ENCODE data around the gene PLEKHN1.

PLEKHN1 gene

DNA sequence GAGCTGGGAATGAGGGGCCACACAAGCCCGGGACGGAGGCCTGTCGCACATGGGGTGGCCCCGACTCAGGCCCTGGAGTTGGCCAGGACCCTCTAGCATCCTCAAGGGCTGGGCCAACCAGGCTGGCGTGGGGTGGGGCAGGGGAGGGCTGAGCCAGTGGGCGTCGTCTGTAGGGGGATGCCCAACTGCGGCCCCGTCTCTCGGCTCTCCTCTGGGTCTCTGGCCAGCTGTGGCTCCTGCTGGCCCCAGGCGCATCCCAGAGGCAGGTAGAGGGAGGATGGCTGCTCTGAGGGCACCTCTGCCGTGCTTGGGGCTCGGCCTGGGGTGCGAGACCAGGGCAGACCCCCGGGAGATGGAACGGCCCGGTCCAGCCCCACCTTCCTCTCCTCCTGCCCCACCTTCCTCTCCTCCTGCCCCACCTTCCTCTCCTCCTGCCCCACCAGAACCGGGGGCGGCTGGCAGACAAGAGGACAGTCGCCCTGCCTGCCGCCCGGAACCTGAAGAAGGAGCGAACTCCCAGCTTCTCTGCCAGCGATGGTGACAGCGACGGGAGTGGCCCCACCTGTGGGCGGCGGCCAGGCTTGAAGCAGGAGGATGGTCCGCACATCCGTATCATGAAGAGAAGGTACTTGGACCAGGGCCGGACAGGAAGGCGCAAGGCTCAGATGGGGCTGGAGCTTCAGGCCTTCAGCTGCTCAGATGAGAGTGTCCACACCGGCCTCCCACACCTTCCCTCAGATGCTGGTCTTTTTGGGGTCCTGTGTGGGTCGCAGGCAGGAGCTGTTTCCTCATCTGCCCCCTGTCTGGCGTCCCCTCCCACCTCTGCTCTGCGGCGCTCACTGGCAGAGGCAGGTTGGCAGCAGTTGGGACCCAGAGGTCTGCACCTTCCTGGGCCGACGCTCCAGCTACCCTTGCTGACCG lies 36.3 kb upstream of the PLEKHN1 start:
- no peak for DNase-seq (ENCODE audit: low read depth)

DNA sequence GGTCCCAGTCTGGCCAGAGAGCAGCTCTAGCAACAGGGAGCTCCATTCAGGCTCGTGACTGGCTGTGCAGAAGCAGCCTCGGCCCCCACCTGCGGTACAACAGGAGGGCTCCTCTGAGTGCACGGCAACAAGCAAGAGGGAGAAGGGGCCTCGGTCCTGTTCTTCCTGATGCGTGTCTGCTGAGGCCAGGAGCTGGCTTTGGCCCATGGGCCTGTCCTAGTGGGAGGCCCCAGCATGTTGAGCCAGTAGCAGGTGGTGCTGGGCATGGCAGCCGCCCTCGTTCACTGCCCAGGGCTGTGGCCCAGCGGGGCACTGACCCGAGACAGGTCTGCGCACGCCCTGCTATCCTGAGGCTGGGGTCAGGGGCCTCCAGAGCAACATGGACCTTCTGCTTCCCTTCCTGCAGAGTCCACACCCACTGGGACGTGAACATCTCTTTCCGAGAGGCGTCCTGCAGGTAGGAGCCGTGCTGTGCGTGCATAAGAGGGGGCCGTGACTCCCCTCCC lies 35.6 kb upstream of the PLEKHN1 start:
- no peak for DNase-seq (ENCODE audit: low read depth)

DNA sequence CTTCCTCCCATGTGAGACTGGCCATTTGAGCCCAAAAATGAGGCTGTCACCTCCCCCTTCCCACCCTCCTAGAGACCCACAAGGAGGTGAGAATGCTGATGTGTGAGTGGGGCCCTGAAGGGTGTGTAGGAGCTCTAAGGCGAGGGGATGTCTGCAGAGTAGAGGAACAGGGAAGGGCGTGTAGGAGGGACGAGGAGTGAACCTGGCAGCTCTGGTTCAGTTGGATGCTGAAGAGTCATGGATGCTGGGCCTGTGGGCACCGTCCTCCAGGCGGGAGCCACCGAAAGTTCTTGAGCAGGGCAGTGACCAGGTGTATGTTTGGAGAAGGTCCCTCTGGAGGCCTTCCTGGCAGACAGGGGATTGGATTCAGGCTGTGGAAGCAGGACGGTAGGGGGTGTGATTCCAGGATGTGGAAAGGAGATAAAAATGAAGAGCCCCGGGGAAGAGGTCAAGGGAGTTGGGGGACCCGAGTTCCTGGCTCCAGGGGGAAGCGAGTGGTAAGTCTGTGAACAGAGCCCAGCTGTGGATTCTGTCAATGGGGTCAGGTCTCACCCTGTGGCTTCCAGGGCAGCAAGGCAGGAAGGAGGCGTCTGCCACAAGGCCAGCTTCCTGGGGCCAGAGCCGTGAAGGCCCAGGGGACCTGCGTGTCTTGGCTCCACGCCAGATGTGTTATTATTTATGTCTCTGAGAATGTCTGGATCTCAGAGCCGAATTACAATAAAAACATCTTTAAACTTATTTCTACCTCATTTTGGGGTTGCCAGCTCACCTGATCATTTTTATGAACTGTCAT lies 34.7 kb upstream of the PLEKHN1 start:
- DNase-seq (ENCODE audit: low read depth): no peak

DNA sequence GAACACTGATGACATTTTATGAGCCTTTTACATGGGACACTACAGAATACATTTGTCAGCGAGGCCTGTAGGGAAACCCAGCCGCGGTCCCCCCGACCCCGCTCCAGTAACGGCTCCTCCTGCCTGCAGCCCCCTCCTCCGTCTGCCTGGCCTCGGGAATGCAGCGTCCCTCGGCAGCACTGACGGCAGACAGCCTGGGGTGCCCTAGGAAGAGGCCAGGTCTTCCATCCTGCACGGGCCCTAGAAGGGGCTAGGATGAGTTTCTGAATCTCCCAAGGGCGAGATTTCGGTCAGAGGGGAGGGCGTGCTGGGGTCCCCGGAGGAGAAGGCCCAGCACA lies 34.1 kb upstream of the PLEKHN1 start:
- no peak for DNase-seq (ENCODE audit: low read depth)

DNA sequence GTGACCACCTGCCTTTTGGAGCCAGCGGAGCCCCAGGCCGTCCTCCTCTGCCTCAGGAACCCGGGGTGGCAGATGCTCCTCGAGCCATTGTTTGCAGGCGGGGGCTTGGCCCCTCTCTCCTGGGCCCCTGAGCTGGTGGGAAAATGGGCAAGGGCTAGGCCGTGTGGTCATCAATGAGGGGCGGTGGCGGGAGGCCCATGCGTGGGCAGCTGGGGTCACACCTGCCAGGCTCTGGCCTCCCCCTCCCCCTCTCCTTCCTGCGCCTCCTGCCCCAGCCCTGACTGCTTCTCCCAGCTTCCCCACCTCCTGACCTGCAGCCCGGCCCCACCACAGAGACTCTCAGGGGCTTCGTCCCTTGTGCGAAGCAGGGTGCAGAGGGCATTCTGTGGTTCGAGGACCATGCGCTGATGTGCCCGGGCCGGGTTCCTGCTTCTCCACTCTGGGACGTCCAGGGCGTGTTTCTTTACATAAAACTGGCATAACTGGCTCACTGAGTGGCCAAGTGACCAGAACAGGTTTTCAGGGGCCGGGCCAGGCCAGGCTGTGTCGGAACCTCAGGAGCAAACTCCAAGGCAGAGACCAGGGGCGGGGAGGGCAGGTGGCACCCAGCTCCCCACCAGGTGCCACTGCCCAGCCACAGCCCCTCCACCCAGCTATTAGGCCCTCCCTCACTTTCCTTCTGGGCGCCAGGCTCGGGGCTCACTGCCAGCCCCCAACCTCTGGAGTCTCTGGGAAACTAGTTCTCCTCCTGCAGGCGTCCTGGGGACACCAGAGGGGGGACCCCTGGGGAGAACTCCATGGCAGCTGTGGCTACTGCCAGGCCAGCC lies 33.3 kb upstream of the PLEKHN1 start:
- no peak for DNase-seq (ENCODE audit: low read depth)

DNA sequence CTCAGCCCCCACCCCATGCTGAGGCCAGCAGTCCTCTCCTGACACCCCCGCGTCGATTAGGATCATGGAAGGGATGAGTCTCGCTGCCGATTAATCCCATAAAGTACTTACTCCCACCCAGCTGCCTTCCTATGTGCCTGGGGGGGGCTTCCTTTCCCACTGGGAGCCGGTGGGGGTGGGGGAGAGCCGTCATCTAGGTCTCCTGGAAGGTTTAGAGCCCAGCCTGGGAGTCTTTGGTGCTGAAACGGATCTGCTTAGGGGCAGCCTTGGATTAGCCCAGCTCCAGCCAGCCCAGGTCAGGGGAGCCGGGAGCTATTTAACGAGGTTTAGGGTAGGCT lies 32.7 kb upstream of the PLEKHN1 start:
- DNase-seq (ENCODE audit: low read depth): no peak

DNA sequence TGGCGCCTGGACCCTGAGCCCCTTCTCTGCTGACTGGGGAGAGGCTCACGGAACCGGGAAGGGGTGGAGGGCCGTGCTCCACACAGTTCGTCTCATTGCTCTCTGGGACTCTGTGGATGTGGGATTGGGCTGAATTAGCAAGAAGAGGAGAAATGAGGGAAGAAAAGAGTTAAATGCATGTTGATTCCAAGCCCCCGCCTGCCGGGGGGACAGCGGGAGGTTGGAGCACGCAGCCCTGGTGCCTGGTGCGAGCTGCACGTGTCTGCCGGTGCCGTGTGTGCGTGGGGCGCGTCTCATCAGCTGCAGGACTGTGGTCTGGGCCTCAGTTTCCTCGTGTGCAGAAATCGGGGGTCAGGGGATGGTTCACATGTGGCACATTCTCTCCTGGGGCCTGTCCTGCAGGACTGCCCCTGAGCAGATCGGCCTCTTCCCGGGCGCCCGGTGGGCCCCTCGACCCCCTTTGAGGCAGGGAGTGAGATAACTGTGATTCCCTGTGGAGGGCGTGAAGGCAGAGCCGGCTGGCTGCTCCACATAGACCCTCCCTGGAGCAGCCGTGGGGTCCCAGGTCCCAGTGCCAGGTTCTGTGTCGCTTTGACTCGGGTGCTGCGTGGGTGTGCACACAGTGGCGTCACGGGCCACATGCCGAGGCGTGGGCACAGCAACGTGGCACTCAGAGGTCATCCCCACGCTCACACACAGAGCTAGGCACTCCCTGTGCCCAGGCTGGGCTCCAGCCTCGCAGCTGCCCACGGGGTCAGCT lies 31.1 kb upstream of the PLEKHN1 start:
- DNase-seq (ENCODE audit: low read depth): no peak

DNA sequence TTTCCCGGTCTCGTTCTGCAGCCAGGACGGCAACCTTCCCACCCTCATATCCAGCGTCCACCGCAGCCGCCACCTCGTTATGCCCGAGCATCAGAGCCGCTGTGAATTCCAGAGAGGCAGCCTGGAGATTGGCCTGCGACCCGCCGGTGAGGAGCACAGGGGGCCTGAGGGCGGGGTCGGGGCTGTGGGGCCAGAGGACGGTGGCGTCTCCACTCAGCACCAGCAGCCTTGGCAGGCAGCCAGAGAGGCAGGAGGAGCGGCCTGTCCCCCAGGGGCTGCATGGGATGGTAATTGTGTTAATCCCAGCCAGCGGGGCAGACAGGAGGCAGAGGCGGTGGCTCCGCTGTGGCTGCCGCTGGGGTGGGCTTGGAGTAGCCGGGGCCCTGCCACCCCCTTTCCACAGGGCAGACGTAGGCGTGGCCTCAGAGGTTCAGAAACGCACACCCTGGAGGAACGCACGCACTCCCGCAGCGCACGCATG lies 30.5 kb upstream of the PLEKHN1 start:
- no peak for DNase-seq (ENCODE audit: low read depth)

DNA sequence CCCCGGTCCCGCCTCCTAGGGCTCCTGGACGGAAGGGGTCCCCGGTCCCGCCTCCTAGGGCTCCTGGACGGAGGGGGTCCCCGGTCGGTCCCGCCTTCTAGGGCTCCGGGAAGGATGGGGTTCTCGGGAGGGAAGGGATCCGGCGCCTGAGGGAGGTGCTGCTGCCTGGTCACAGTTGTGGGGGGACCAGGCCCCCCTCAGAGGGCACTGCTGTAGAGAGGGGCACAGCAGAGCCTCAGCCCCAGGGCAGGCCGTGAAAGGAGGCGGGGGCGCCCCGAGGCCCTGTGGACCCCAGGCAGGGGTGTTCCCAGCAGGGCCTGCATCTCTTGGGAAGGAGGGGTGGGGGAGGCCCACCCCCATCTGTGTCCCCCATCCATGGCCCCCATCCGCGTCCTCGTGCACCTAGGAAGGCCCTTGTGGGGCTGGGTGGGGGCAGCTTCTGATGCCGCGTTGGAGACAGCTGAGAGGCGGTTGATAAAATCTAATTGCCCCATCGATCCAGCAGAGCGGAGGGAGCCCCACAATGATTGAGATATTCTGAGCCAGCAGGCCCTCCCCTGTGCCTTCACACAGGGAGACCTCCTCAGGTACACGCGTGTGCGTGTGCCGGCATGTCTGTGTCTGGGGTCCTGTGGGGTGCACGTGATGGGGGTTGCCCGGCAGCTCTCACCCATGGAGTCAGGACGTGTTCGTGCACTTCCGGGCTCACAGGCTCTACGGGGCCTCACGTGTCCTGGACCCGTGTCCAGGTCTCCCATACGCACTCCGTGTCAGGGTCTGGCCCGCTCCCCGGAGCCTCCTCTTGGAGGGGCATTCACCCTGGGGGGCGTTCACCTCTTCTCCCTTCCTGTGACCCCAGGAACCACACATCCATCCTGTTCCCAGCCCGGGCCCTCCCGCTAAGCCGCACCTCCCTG lies 29.7 kb upstream of the PLEKHN1 start:
- DNase-seq (ENCODE audit: low read depth): no peak

DNA sequence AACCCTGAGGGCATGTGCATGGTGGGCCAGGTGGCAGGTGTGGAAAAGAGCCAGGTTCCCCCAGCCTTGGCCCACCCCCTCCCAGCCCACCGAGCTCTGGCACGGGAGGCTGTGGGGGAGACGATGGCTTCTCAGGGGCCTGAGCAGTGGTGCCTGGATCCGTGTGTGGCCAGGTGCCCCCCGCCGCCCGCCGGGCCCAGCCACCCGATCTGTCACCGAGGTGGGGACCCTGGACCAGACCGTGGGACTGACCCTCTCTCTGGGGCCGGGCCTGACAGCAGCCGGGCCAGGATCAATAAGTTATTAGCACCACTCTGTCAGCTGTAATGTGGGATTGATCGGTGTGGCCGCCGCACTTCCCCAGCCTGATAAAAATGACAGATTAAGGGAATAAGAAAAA lies 28.8 kb upstream of the PLEKHN1 start:
- no peak for DNase-seq (ENCODE audit: low read depth)

DNA sequence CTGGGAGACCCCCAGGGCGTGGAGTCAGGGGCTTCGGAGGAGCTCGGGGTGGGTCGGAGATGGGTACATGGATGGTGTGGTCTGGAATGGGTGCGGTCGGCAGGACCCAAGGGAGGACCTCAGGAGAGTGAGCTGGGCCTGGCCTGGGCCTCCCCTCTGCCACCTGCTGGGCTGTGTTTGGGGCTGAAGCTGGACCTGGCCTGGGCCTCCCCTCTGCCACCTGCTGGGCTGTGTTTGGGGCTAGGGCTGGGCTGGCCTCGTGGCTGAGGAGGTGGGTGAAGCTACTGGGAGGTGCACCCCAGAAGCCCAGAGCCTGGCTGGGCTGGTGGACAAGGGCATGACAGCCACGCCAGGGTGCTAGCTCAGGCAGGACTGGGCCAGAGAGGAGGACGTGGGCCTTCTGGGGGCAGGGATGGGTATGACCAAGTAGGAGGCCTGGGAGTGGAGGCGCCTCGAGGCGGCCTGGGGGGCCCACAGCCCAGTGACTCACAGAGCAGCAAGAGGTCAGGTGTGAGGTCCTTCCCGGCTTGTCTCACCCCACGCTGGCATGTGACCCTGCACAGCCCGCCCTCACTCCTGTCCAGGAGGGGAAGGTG lies 28.1 kb upstream of the PLEKHN1 start:
- DNase-seq (ENCODE audit: low read depth): no peak

DNA sequence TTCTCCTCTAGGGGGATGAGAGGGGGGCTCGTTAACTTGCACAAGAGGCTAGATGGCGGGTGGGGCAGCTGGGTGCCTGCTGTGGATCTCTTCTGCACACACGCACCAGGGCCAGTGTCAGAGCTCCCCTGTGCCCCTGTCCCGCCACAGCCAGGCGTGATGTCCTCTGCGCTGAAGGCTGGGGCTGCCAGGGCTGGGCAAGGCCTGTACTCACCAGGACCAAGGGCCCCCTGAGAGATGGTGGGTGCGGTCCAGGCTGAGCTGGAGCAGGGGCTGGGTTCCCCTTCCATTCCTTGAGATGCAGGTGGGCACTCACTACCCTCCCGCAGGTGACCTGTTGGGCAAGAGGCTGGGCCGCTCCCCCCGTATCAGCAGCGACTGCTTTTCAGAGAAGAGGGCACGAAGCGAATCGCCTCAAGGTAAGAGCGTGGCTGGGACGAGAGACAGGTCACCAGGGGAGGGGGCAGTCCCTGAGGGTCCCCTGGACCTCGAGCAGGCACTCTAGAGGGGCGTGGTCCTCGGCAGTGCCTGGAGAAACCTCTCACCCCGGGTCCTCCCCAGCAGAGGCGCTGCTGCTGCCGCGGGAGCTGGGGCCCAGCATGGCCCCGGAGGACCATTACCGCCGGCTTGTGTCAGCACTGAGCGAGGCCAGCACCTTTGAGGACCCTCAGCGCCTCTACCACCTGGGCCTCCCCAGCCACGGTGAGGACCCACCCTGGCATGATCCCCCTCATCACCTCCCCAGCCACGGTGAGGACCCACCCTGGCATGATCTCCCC lies 27.4 kb upstream of the PLEKHN1 start:
- no peak for DNase-seq (ENCODE audit: low read depth)

DNA sequence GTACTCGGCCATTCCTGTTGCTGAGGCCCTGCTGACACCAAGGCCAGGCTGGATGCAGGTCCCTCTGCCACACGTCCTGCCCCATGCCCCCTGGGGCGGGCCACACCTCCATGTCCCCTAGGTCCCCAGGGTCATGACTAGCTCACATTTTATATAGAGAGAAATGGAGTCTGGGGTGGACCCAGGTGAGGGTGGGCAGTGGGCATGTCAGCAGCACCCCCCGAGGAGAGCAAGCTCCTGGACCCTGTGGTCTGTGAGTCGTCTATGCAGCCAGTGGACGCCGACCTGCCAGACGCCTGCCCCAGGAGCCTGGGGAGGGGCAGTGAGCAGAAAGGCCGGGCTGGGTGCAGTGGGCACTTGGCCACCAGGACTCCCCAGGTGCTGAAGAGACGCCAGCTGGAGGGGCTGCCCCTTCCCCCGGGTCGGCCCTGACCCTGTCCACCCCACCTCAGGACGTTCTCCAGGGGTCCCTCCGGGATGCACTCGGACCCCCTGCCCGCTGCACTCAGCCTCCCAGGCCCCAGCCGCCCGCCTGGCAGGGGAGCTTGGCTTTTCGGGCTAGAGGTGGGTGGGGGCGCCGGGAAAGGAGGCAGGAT lies 26.7 kb upstream of the PLEKHN1 start:
- DNase-seq (ENCODE audit: low read depth): no peak

DNA sequence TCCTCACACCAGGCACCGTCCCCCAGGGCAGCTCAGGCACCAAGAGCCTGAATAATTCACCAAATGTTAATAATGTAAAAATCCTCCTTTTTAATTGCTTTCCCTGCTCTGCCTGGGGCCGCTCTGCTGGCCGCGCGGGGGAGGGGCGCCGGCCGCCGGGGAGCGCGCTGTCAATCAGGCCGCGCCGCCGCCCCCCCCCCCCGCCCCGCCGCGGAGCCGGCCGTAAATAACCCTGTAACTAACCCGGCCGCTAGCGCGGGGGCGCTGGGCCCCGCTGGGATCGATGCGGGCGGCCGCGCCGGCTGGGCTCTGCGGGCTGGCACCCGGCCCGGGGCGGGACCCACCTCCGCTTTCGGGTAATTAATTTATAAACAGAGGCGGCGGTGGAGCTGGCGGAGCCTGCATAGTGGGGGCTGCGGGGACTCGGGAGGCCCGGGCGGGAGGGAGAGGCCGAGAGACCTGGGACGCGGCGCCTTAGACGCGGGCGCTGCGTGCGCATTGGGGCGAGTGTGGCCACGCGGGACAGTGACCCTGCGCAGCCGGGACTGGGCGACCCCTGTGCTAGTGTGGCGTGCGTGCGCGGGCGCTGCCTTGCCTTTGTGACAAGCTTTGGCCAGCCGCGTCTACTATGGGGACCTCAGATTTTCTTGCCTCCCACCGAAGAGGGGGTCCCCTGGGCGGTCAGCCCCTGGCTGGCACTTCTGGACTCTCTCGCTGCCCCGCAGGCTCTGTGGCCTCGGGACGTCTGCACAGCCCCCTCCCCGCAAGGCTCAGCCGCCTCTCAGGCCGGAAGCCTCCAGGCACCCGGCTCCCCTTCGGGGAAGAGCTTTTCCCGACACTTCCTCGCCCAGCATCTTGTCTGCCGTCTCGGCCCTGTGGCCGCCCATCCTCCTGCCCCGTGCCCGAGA lies 25.9 kb upstream of the PLEKHN1 start:
- no peak for DNase-seq (ENCODE audit: low read depth)

DNA sequence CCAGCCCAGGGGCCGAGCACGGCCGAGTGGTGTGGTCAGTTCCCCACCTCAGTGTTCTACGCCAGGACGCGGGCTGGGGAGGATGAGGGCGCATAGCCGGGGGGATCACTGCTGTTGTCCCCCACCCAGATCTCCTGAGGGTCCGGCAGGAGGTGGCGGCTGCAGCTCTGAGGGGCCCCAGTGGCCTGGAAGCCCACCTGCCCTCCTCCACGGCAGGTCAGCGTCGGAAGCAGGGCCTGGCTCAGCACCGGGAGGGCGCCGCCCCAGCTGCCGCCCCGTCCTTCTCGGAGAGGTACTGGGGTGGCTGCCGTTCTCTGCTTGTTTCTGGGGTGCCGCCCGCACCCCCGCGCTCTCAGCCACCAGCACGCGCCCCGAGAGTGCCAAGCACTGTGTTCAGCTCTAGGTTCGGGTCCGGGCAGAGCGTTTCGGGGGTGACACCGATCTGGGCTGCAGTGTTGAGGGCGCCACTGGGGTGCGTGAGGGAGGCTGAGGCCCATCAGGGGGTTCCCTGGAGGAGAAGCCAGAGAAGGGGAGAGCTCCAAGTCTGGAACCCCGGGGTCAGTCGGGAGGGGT lies 25.2 kb upstream of the PLEKHN1 start:
- no peak for DNase-seq (ENCODE audit: low read depth)

DNA sequence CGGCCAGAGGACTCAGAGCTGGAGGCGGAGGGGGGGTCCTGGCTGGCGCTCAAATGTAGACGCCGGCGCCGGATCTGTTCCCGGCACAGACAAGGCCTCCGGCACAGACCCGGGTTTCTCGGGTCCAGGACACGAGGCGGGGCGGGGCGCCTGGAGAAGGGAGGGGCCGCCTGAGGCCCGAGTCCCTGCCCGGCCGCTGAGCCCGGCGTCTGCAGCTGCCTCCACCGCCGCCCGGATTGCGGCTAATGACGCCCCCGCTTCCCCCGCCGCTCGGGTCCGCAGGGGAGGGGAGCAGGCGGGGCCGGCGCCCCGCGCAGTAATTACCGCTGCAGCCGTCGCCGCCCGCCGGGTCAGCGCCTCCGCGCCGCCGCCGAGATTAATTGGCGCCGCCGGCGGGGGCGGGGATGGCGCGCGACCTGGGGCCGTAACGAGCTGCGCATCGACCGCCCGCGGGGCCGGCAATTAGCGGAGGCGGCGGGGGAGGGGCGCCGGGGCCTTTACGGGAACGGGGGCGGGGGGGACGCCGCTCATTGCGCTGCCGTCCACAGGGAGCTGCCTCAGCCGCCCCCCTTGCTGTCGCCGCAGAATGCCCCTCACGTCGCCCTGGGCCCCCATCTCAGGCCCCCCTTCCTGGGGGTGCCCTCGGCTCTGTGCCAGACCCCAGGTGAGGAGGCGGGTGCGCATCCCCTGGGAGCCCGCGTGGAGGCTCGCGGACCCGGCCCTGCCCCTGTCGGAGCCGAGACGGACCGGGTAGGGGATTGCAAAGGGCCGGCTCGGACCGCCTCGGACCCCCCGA lies 24.5 kb upstream of the PLEKHN1 start:
- DNase-seq (ENCODE audit: low read depth): no peak

DNA sequence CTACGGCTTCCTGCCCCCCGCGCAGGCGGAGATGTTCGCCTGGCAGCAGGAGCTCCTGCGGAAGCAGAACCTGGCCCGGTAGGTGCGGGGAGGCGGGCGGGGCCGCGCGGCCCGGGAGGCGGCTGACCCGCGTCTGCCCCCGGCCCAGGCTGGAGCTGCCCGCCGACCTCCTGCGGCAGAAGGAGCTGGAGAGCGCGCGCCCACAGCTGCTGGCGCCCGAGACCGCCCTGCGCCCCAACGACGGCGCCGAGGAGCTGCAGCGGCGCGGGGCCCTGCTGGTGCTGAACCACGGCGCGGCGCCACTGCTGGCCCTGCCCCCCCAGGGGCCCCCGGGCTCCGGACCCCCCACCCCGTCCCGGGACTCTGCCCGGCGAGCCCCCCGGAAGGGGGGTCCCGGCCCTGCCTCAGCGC lies 23.9 kb upstream of the PLEKHN1 start:
- DNase-seq (ENCODE audit: low read depth): no peak

Data from activated T-helper 1 cell treated with Interleukin-2 at 50 U/mL for 16 hours (primary cell).